ENCODE results near the gene TNXB. TPM values are rescaled to one million over a fixed set of nuclear protein-coding genes. Genes with fewer than 3 reads are reported as not detected.
"Not testable (repeated sequence)": the region's sequence is repeated elsewhere in the genome, so short reads cannot be mapped to it uniquely, and the experiment has no call there.

The TNXB gene
- total and polyA plus RNA-seq, 11 donors, result 17.8 to 234 (median 51.8) TPM

DNA sequence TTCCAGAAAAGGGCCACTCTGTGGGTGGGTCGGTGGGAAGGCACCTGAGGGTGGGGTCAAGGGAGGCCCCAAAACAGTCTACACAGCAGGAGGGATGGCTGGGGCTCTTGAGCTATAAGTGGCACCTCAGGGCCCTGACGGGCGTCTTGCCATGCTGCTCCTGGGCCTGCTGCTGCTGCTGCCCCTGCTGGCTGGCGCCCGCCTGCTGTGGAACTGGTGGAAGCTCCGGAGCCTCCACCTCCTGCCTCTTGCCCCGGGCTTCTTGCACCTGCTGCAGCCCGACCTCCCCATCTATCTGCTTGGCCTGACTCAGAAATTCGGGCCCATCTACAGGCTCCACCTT, 103.6 kb downstream of the TNXB start:
- H3K36me3 ChIP-seq; H3K9me3 ChIP-seq; H3K27ac ChIP-seq; H3K27me3 ChIP-seq; intact Hi-C loops (cut with DNase I); H3K4me1 ChIP-seq; H3K4me3 ChIP-seq: not testable (repeated sequence)
- DNase-seq (peak in 3 of 5 donors; percentile 24 to 54 (median 30)), ATAC-seq (peak in 1 of 4 donors; percentile 10)
- WGBS, 4 donors, result 67 to 72% (median 70%) methylated on average over 4 to 9 of the region's 9 CpGs; no CpG with 5 or more reads in 1 of the 4 donors

DNA sequence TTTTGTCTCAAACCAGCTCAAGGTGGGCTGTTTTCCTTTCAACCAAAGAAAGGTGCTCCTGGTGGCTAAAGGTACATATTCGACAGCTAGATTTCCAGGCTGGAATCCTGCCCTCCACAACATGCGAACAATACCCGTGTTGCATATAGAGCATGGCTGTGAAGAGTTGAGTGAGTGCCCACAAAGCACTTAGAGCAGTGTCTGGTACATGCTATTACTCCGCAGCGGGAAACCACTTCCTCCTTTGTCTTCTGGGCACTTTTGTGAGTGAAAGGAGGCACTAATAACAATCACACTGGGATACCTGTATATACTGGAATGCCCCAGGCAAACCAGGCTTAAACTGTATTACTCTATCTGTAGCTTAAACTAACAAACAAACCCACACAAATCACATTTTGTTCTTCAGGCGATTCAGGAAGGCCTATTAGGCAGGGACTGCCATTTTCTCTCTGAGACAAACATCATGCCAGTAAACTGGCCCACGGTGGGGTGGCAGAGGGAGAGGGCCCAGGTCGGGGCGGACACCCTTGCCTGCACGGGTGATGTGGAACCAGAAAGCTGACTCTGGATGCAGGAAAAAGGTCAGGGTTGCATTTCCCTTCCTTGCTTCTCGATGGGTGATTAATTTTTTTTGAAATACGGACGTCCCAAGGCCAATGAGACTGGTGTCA, 104.1 kb downstream of the TNXB start:
- H3K27ac ChIP-seq; intact Hi-C loops (cut with DNase I); H3K9me3 ChIP-seq; H3K4me3 ChIP-seq; ATAC-seq; H3K36me3 ChIP-seq; H3K27me3 ChIP-seq; DNase-seq; H3K4me1 ChIP-seq: not testable (repeated sequence)
- WGBS, 4 donors, result 73 to 77% (median 75%) methylated on average over 7 to 10 of the region's 13 CpGs

DNA sequence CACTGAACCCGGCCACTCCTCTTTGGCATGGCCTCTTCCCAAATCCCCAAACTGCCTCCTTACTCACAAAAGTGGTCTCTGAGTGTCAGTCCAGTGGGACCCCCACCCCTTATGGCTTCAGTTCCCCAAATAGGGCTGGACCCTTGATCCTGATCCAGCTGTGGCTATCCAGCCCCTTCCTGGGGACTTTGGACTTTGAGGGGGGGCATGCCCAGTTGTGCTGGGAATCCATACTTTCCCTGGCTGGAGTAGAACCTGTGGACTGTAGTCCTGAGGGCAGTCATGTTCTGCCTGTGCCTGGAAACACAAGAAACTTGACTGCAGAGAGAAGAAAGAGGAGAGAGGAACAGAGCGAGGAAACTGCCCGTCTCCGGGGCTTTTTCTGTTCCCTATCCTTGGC, 104.7 kb downstream of the TNXB start:
- H3K27me3 ChIP-seq; H3K4me1 ChIP-seq; ATAC-seq; H3K36me3 ChIP-seq; H3K27ac ChIP-seq; DNase-seq; H3K9me3 ChIP-seq; H3K4me3 ChIP-seq; intact Hi-C loops (cut with DNase I): not testable (repeated sequence)
- 73 to 92% (median 80%) methylated on average over 3 to 4 of the region's 4 CpGs for WGBS, 4 donors

DNA sequence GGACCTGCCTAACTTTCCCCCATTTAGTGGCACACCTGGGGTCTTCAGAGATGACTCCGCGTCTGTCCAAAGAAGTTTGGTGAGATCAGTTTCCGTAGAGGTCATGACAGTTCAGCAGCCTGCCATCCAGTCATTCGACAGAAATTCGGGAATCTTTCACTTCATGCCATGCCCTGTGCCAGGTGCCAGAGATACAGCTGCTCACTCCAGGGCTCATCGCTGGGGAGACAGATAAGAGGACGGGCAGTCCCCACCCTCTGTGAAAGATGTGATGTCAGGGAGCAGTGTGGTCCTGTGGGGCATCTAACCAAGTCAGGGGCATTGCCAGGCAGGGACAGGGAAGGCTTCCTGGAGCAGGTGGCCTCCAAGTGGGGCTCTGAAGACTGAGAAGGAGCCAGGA, 105.8 kb downstream of the TNXB start:
- DNase-seq; H3K9me3 ChIP-seq; H3K4me1 ChIP-seq; H3K27ac ChIP-seq; H3K27me3 ChIP-seq; H3K36me3 ChIP-seq; intact Hi-C loops (cut with DNase I); H3K4me3 ChIP-seq: not testable (repeated sequence)
- no CpG with 5 or more reads among the region's 7 CpGs for WGBS, 4 donors
- ATAC-seq, result peak in 2 of 4 donors; percentile 2 to 5

DNA sequence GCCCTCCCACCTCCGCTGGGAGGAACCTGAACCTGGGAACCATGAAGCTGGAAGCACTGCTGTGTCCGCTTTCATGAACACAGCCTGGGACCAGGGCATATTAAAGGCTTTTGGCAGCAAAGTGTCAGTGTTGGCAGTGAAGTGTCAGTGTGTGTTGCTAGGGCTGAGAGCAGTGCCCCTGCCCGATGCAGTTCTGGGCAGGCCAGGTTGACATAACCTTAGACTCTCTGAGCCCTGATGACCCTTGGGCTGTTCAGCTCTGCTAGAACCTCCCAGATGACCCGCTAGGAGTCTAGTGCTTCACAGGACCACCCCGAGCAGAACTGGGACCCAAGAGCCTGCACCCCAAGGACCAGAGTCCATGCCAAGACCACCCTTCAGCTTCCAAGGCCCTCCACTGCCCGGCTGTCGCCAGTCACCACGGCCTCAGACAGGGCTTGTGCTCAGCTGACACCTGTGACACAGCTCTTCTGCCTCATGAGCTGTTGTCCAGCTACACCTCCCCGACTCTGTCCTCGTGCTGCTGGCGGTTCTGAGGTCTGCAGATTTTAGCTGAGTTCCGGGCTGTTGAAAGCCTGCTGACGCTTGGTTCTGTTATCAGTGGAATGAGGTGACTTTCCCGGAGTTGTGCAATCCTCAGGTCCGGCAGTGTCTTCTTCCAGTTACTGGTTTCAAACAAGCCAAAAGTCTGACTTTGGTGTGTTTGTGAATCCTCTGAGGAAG, 106.4 kb downstream of the TNXB start:
- H3K4me1 ChIP-seq; H3K4me3 ChIP-seq; H3K36me3 ChIP-seq; H3K27ac ChIP-seq; DNase-seq; intact Hi-C loops (cut with DNase I); H3K9me3 ChIP-seq; H3K27me3 ChIP-seq: not testable (repeated sequence)
- peak in 3 of 4 donors; percentile 52 to 60 (median 55) for ATAC-seq
- WGBS, 4 donors, result no CpG with 5 or more reads among the region's 15 CpGs

DNA sequence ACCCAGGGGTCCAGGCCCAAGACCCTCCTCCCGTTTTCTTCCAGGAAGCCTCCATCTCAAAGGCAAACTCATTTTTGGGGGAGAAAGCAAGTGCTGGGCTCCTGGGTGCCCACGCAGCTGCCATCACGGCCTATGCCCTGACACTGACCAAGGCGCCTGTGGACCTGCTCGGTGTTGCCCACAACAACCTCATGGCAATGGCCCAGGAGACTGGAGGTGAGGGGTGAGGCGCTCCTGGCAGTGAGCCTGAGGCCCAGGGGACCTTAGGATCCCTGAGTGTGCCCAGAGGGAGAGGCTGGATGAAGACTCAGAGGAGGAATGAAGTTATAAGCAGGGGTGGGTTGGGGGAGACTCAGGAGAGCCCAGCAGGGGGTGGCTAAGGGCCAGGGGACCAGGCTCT, 112.8 kb downstream of the TNXB start:
- ATAC-seq; H3K9me3 ChIP-seq; intact Hi-C loops (cut with DNase I); H3K27ac ChIP-seq; H3K4me3 ChIP-seq; H3K36me3 ChIP-seq; H3K4me1 ChIP-seq; H3K27me3 ChIP-seq: not testable (repeated sequence)
- DNase-seq, result peak in 1 of 5 donors; percentile 2
- WGBS, 4 donors, result 87 to 96% (median 94%) methylated on average over 5 to 6 of the region's 6 CpGs

DNA sequence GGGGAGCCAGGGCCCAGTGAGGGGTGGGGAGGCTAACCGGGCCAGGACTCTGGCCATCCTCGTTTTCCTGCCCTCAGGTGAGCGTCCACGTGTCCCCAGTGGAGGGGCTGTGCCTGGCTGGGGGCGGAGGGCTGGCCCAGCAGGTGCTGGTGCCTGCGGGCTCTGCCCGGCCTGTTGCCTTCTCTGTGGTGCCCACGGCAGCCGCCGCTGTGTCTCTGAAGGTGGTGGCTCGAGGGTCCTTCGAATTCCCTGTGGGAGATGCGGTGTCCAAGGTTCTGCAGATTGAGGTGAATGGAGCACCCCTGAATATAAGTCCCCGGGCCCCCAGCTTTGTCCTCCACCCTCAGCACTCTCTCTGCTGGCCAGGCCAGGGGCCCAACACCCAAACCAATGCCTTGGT, 114.7 kb downstream of the TNXB start:
- H3K4me1 ChIP-seq; H3K4me3 ChIP-seq; intact Hi-C loops (cut with DNase I); H3K9me3 ChIP-seq; H3K27me3 ChIP-seq; ATAC-seq; DNase-seq; H3K27ac ChIP-seq; H3K36me3 ChIP-seq: not testable (repeated sequence)
- 94 to 97% methylated on average over 9 to 10 of the region's 14 CpGs; no CpG with 5 or more reads in 2 of the 4 donors for WGBS, 4 donors

Other genes starting within 250 kb of the TNXB start
- gene NEU1, start 246.5 kb downstream of the TNXB start, total RNA-seq, result 10 to 100 TPM; 18.7 to 39.5 (median 27.6) TPM
- gene NEU1, start 246.5 kb downstream of the TNXB start, polyA plus RNA-seq, result 10 to 100 TPM; 19.1 to 63.1 TPM
- gene SLC44A4, start 230.3 kb downstream of the TNXB start, total RNA-seq, result not detected
- under 1 TPM in 1 of 2 donors, not detected in 1; 0.07 TPM for gene SLC44A4, start 230.3 kb downstream of the TNXB start, polyA plus RNA-seq
- gene EHMT2, start 211.6 kb downstream of the TNXB start, total RNA-seq, result 10 to 100 TPM in 8 of 9 donors, 1 to 10 TPM in 1; 9.0 to 22.1 (median 14.8) TPM
- 10 to 100 TPM; 12.9 to 15.2 TPM for gene EHMT2, start 211.6 kb downstream of the TNXB start, polyA plus RNA-seq
- 1 to 10 TPM in 8 of 9 donors, under 1 TPM in 1; 0.99 to 4.3 (median 2.3) TPM for gene ZBTB12, start 207.3 kb downstream of the TNXB start, total RNA-seq
- gene ZBTB12, start 207.3 kb downstream of the TNXB start, polyA plus RNA-seq, result 1 to 10 TPM; 2.2 to 2.8 TPM
- 100 to 1,000 TPM in 1 of 9 donors, 10 to 100 TPM in 1, 1 to 10 TPM in 6, under 1 TPM in 1; 0.69 to 103 (median 5.3) TPM for gene C2, start 181.6 kb downstream of the TNXB start, total RNA-seq
- gene C2, start 181.6 kb downstream of the TNXB start, polyA plus RNA-seq, result 1 to 10 TPM; 1.0 to 1.3 TPM
- 100 to 1,000 TPM in 1 of 9 donors, 10 to 100 TPM in 1, 1 to 10 TPM in 7; 3.0 to 151 (median 5.3) TPM for gene CFB, start 163.2 kb downstream of the TNXB start, total RNA-seq
- gene CFB, start 163.2 kb downstream of the TNXB start, polyA plus RNA-seq, result 1 to 10 TPM; 3.7 to 5.4 TPM
- gene NELFE, start 150.4 kb downstream of the TNXB start, total RNA-seq, result 10 to 100 TPM; 37.2 to 82.0 (median 46.4) TPM
- gene NELFE, start 150.4 kb downstream of the TNXB start, polyA plus RNA-seq, result 10 to 100 TPM; 35.4 to 82.0 TPM
- 10 to 100 TPM; 24.5 to 51.8 (median 36.4) TPM for gene SKIC2, start 150.2 kb downstream of the TNXB start, total RNA-seq
- gene SKIC2, start 150.2 kb downstream of the TNXB start, polyA plus RNA-seq, result 10 to 100 TPM; 29.3 to 35.1 TPM
- gene DXO, start 137.2 kb downstream of the TNXB start, total RNA-seq, result 10 to 100 TPM in 8 of 9 donors, 1 to 10 TPM in 1; 9.4 to 17.8 (median 12.8) TPM
- 10 to 100 TPM; 11.3 to 14.3 TPM for gene DXO, start 137.2 kb downstream of the TNXB start, polyA plus RNA-seq
- 100 to 1,000 TPM in 3 of 9 donors, 10 to 100 TPM in 6; 51.6 to 301 (median 82.4) TPM for gene C4A, start 127.3 kb downstream of the TNXB start, total RNA-seq
- gene C4A, start 127.3 kb downstream of the TNXB start, polyA plus RNA-seq, result 10 to 100 TPM; 34.5 to 34.6 TPM
- gene C4B, start 94.5 kb downstream of the TNXB start, total RNA-seq, result 100 to 1,000 TPM in 3 of 9 donors, 10 to 100 TPM in 6; 40.9 to 307 (median 75.7) TPM
- 10 to 100 TPM; 30.8 to 33.0 TPM for gene C4B, start 94.5 kb downstream of the TNXB start, polyA plus RNA-seq
- 1 to 10 TPM in 1 of 9 donors, under 1 TPM in 6, not detected in 2; 0.14 to 3.0 (median 0.69) TPM for gene CYP21A2, start 70.9 kb downstream of the TNXB start, total RNA-seq
- 1 to 10 TPM in 1 of 2 donors, under 1 TPM in 1; 0.11 to 1.0 TPM for gene CYP21A2, start 70.9 kb downstream of the TNXB start, polyA plus RNA-seq
- 10 to 100 TPM; 11.1 to 56.8 (median 28.7) TPM for gene ATF6B, start 18.9 kb upstream of the TNXB start, total RNA-seq
- gene ATF6B, start 18.9 kb upstream of the TNXB start, polyA plus RNA-seq, result 10 to 100 TPM; 26.8 to 28.8 TPM
- 1 to 10 TPM; 1.3 to 3.7 (median 2.9) TPM for gene FKBPL, start 20.9 kb upstream of the TNXB start, total RNA-seq
- gene FKBPL, start 20.9 kb upstream of the TNXB start, polyA plus RNA-seq, result 1 to 10 TPM; 2.9 to 9.3 TPM
- 1 to 10 TPM in 1 of 9 donors, under 1 TPM in 8; 0.28 to 1.1 (median 0.61) TPM for gene PRRT1, start 42.6 kb upstream of the TNXB start, total RNA-seq
- gene PRRT1, start 42.6 kb upstream of the TNXB start, polyA plus RNA-seq, result under 1 TPM; 0.82 to 0.95 TPM
- gene PPT2, start 44.8 kb upstream of the TNXB start, total RNA-seq, result 10 to 100 TPM; 17.1 to 34.0 (median 22.7) TPM
- 10 to 100 TPM; 13.1 to 21.6 TPM for gene PPT2, start 44.8 kb upstream of the TNXB start, polyA plus RNA-seq
- gene EGFL8, start 55.3 kb upstream of the TNXB start, total RNA-seq, result 10 to 100 TPM in 2 of 9 donors, 1 to 10 TPM in 7; 2.4 to 11.2 (median 6.1) TPM
- 1 to 10 TPM; 4.3 to 8.1 TPM for gene EGFL8, start 55.3 kb upstream of the TNXB start, polyA plus RNA-seq
- 10 to 100 TPM; 45.5 to 61.7 (median 51.0) TPM for gene AGPAT1, start 66.7 kb upstream of the TNXB start, total RNA-seq
- gene AGPAT1, start 66.7 kb upstream of the TNXB start, polyA plus RNA-seq, result 10 to 100 TPM; 43.5 to 79.1 TPM
- gene RNF5, start 69.1 kb upstream of the TNXB start, total RNA-seq, result 100 to 1,000 TPM in 2 of 9 donors, 10 to 100 TPM in 7; 62.7 to 136 (median 84.5) TPM
- gene RNF5, start 69.1 kb upstream of the TNXB start, polyA plus RNA-seq, result 100 to 1,000 TPM in 1 of 2 donors, 10 to 100 TPM in 1; 95.1 to 132 TPM
- 1 to 10 TPM in 6 of 9 donors, under 1 TPM in 2, not detected in 1; 0.69 to 5.7 (median 2.2) TPM for gene AGER, start 74.9 kb upstream of the TNXB start, total RNA-seq
- 1 to 10 TPM; 1.4 to 1.6 TPM for gene AGER, start 74.9 kb upstream of the TNXB start, polyA plus RNA-seq
- gene PBX2, start 80.9 kb upstream of the TNXB start, total RNA-seq, result 10 to 100 TPM; 25.3 to 60.4 (median 39.7) TPM
- 10 to 100 TPM; 35.7 to 42.1 TPM for gene PBX2, start 80.9 kb upstream of the TNXB start, polyA plus RNA-seq
- gene GPSM3, start 83.3 kb upstream of the TNXB start, total RNA-seq, result 10 to 100 TPM in 2 of 9 donors, 1 to 10 TPM in 7; 1.6 to 41.0 (median 3.8) TPM
- gene GPSM3, start 83.3 kb upstream of the TNXB start, polyA plus RNA-seq, result 1 to 10 TPM; 2.9 to 5.5 TPM
- 10 to 100 TPM; 15.8 to 55.5 (median 24.6) TPM for gene NOTCH4, start 114.7 kb upstream of the TNXB start, total RNA-seq
- 10 to 100 TPM; 32.8 to 42.2 TPM for gene NOTCH4, start 114.7 kb upstream of the TNXB start, polyA plus RNA-seq